Lower leg skin (tissue), 3 donors: Measurements from ENCODE around the gene SLC17A8.

Experiments used
- CTCF ChIP-seq, 3 donors: fragments of 450-650 bp; IDR thresholded peaks; one replicate each; pipeline ENCODE4 v1.5.1; 2016; ENCODE audit warnings: antibody characterized with exemption in 3 of 3, mild to moderate bottlenecking in 3 of 3, moderate library complexity in 2 of 3
- POLR2A ChIP-seq, 2 donors: fragments of 450-650 bp; IDR thresholded peaks; one replicate each; pipeline ENCODE4 v1.6.1; 2016 to 2017; ENCODE audit warnings: antibody characterized with exemption in 2 of 2, mild to moderate bottlenecking in 1 of 2, moderate library complexity in 1 of 2

- TF ChIP-seq CTCF (IDR thresholded peaks at IDR 0.05) (no peak), POLR2A (IDR thresholded peaks at IDR 0.05) (no peak)
These were observed 91.8 kb downstream of the SLC17A8 start for GRCh38 chr12:100448656-100449055.
